Measurements from ENCODE around the gene EPB41L2.

The EPB41L2 gene

DNA sequence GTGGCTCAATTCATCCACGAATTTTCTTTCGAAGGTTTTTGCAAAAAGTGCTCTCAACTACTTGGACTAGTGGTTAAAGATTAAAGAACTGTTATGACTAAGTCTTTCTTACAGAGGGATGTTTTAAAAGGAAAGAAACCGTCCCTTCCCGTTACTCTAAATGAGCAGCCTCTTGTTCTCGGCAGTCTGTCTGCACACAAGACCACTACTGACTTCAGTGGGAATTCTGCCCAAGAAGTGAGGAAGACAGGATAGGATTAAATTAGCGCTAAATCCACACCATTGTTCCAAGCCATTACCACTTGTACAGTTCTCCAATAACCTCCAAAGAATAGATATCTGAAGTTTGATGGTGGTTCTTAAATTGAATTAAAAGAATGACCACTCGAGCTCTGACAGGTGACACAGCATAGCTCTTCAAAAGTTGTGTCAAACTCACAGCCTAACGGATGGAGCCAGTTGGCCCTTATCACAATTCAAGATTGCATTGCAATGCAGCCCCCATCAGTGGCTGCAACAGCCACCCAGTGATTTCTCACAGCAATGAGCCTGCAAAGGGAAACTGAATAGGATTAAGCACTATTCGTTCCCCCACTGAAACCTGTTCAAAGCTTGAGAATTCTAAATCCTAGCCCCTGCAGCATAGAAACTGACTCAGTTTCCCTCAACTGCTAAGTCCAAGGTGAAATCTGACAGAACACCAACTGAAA is 1.8 kb downstream of the EPB41L2 start:
- no peak for DNase-seq

DNA sequence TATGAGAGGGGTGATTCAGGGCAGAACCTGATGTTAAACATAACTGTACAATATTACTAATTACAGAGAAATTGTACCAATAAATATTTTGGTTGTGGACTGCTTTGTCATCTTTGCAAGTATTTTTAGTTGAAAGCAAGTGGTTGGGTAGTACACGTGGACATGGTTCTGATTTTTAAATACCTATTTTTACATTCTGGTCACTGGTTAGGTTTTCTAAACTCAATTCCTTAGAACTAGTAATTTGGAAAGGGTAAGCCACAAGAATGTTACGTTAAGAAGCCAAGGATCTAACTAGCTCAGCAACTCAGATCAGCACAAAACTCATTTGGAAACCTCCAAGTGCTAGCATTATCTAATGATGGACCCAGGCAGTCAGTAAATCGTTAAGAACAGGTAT is 2.7 kb downstream of the EPB41L2 start:
- DNase-seq = no peak

DNA sequence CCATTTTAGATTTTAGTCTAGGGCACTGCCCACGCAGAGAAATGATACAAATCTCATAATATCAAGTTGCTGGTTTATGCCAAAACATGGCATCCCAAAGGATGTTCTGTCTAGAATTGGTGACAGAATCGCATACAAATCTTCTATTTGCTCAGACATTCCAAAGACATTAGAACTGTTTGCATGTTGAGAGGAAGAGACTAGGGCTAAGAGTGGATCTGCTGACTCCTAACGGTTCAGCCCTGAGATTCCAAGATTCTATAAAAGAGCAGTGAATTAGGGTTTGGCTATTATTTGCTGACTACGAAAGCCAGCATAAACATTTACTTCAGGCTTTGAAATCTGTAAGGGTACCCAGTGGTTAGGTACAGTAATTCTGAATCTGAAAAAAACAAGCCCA is 3.6 kb downstream of the EPB41L2 start:
- DNase-seq = no peak

DNA sequence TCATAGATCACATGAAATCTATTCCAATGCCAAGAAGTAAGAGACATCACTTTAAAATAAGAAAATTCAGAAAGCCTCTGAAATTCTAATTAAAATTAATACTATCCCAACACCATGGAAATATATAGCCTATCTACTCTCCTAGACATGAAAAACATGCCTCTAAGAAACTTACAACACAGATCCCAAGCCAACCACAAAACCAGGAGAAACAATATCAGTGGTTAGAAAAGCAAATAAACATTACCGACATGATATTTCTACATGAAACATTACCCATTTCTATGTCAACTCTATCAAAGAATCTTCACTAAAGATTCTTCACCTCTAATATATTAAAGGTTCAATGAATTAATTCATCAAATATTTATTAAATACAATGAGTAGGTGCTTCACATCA is 4.8 kb downstream of the EPB41L2 start:
- no peak for DNase-seq

DNA sequence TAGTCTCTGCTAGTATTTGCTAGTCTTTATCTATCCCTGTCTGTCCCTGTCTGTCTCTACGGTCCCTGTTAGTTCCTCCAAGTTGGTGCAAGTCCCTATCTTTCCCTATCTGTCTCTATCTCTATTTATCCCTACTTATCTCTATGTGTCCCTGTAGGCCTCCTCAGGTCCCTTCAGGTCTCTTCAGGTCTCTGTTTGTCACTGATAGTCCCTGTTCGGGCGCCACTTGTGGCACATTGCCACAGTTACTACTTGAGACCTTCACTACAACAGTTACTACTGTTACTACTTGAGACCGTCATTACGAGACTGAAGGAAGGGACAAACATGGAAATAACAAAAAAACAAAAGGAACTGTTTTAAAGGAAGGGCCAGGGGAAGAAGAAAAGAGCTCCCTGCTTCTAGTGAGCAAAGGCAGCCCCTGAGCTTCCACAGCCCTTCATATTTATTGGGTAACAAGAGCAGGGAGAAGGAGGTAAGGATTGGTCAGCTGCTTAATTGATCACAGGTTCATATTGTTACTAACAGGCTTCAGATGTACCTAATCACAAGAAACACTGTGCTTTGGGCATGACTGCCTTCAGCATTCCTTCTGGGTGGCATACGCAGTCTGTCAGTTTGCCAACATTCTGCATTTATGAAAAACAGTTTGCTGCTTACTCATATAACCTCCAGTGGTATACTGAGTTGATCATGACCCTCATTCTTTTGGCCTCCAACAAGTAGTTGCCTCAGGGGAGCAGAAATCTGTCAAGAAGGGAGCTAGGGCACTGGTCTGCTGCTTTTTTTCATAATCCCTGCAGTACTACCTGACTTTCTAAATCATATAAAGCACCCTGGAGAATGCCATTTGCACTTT is 8.4 kb downstream of the EPB41L2 start:
- no peak for DNase-seq

DNA sequence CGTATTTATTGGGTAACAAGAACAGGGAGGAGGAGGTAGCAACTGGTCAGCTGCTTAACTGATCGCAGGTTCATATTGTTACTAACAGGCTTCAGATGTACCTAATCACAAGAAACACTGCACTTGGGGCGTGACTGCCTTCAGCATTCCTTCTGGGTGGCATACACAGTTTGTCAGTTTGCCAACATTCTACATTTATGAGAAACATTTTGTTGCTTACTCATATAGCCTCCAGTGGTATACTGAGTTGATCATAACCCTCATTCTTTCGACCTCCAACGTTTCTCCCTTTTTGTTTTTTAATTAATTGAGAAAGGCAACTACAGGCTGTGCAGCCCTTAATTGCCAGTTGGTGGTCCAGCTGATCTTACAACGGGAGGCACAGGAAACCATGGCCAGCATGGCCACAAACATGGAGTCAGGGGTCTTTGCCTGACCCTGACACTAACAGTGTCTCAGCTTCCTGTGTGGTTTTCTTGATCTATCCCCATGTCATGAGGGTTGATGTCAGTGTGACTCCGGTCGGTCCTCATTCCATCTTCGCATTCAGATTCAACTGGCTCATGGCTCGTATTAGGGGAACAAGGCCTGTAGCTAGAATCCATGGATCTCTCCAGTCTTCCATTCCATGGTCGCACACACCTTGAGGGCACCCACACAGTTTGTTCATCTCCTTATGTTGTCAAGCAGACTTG is 9.4 kb downstream of the EPB41L2 start:
- no peak for DNase-seq

DNA sequence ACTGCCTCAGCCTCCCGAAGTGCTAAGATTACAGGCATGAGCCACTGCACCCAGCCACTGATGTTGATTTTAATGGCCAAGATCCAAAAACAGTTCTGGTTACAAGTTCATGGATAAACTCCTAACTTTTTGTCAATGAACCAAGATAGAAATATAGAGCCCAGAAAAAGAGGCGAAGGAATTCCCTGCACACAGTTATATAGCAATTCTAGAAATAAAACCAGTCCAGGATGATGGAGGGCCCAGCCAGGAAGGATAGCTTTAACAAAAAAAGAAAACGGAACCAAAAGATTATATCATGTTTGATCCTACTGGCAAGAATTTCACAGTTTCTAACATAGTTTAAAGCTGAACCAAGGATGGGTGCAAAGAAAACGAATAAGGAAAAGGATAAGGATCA is 10.9 kb downstream of the EPB41L2 start:
- no peak for DNase-seq

DNA sequence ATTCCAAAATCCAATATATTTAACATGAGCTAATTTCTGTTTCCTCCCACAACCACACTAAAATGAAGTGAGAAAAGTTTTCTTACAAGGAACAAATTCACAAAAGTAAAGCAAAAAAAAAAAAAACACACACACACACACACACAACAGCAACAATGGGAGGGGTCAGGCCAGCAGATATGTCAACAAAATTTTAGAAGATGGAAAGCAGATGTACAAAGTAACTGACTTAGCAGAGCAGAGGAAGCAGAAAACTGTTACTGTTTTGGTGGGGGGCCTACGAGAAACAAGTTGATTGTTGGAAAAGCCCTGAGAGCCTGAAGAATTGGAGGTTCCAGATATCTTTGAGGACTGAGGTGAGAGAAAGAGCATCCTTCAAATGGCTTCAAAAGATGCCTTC is 11.7 kb downstream of the EPB41L2 start:
- DNase-seq = no peak

DNA sequence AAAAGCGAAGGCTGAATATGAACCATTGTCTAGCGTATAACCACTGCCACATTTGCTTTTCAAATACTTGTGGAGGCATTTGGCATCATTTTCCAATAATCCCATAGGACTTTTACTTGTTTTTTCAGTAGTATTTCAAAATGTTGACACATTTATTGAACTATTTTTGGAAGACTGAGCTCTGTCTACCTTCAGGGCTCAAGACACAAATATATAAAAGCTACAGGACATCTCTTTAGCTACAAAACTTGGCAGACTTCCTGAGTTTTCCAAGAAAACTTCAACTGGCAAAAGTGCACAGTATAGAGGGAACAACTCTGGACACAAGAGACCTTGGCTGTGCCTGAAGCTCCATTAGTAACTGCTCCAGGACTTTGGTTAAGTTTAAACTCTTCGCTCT is 13.4 kb downstream of the EPB41L2 start:
- no peak for DNase-seq

DNA sequence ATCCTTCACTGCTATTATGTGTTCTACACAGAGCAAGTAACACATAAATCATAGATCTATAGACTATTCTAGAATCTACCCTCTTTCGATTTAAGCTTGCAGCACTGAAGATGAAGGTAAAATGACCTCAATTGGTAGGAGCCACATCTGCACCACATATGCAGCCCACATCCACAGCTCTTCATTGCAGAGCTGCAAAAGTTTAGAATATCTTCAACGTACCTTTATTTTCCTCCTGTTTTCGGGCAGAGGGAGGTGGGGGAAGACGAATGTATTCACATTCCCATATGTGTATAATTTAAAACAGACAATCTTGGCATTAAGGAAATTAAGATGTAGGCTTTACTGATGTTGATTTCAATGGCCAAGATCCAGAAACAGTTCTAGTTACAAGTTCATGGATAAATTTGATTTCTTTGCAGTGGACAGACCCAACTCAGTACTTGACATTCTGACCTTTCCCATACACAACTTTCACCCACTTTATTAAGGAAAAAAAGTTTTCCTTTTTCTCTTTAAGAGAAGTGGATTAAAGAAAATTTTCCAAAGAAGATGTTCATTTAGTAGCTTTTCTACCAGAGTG is 14.0 kb downstream of the EPB41L2 start:
- no peak for DNase-seq

DNA sequence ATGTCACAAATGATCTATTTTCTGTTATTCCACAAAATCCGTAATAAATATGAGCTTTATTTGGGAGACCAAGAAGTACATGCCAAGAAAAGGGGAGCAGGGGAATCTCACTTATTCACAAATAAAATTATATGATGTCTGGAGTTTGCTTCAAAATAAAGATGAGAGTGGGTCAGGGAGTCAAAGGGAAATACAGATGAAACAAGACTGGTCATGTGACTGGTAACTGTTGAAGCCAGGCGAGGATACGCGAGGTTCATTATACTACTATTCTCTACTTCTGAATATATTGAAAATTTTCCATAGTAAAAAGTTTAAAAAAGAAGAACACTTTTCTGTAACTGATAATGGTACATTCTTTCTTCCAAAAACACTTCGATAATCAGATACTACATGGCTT is 14.6 kb downstream of the EPB41L2 start:
- DNase-seq = no peak

DNA sequence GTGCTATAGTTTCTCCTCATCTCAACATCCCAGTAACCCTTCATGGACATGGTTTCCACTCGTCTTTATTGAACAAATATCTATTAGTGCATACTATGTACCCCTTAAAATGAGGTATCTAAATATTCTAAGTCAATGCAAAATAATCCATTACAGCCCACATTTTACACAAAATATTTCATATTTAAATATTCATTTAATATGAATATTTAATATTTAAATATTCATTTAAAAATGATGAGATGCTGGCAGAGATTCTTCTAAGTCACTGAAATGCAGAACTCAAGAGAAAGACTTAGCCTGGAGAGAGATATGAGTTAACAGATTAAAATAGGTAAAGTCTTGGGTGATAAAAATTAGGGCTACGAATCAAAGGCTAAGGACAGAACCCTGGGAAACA is 17.9 kb downstream of the EPB41L2 start:
- DNase-seq = no peak

DNA sequence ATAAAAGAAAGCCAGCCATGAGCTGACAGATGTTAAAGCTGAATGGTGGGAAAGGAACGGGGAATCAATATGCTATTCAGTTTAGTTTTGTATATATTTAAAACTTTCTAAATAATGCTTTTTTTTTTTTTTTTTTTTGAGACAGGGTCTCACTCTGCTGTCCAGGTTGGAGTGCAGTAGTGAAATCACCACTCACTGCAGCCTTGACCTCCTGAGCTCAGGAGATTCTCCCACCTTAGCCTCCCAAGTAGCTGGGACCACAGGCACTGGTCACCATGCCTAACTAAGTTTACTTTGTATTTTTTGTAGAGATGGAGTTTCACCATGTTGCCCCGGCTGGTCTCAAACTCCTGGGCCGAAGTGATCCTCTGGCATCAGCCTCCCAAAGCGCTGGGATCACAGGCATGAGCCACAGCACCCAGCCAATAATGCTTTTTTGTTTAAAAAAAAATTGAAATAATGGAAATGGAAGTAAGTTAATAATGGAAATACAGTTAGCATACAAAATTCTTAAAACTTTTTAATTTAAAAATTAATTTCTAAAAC is 19.1 kb downstream of the EPB41L2 start:
- no peak for DNase-seq

DNA sequence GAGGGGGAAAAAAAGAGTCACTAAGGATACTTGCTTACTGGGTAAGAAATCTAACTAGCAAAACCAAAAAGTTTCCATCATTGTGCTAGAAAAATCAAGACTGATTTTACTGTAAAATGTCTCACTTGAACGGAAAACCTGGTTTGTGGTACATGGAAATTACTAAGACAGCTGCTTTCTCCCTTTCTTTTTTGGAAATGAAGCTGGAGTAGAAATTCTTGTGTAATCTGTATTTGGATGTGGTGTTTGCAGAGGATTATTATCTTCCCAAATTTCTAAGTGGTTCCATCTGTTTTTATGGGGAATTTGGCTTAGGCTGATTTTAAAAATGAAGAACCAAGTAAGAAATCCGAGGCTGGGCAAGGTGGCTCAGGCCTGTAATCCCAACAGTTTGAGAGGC is 20.4 kb downstream of the EPB41L2 start:
- no peak for DNase-seq

DNA sequence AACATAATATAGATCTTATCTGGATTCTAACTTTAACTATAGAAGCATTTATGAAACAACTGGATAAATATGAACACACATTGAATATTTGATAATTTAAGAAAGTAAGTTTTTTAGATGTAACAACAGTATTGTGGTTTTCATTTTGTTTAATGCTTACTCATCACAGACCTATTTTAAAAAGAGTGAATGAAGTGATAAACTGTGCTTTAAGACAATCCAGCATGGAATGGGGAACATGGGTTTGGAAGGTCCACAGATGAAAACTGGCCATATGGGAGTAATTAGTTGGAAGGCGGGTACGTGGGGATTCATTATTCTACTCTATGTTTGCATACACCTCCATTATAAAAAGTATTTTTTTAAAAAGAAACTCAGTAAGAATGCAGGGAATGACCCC is 21.2 kb downstream of the EPB41L2 start:
- no peak for DNase-seq

DNA sequence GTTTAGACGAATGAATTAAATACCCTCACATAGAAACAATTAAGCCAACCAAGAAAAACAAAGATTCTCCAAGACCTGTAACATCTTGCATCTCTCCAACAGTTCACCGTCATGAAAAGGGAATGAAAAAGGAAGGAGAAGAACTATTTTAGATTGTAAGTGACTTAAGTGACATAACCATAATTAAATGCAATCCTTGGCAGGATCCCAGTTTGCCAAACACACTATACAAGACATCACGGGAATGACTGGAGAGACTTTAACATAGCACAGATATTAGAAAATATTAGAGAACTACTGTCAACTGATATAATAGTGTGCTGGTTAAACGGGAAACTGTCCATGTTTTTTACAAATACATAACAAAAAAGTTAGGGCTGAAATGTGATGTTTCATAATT is 22.2 kb downstream of the EPB41L2 start:
- no peak for DNase-seq

DNA sequence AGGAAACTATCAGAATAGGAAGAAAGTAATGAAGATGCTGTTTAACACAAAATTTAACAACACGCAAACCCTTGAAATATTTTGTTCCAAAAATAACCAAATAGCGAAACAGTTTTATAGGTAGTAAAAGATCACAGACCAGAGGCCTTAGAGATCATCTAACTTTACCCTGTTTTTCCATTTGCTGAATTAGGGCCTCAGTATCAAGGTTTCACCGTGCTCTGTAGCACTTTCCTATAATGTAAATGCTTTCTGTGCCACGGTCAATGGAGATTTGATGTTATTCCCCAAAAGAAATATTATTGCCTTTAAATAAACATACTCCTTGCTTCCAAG is 23.7 kb downstream of the EPB41L2 start:
- no peak for DNase-seq

DNA sequence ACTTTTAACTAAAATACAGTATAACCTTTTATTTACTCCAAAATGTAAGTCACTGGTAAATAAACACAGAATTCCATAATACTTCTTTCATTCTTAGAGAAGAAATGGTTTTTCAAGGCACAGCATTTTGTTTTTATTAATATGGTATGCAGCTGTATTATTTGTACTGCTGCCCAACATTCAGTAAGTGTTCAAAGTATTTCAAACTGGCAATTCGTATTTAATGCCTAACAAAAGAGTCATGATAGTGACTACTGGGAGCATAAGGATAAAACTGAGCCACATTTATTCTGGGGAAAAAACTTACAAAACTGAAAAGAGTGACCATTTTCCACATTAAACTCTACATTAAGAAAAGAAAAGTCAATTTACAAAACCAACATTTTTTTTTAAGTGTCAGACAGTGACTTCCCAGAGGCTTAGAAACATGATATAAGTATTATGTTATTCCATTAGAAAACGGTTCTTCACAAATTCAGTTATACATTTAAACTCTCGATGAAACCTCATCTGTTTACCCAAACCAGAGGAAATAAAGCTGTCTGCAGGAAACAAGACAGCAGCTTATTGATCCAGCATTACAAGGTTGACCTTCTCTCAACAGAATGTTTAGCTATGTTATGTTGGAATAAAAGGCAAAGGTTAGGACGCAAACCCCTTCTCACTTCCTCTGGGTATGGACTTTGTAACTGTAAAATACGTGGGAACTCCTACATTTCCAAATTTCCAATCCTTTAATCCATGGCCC is 24.3 kb downstream of the EPB41L2 start:
- DNase-seq = no peak

DNA sequence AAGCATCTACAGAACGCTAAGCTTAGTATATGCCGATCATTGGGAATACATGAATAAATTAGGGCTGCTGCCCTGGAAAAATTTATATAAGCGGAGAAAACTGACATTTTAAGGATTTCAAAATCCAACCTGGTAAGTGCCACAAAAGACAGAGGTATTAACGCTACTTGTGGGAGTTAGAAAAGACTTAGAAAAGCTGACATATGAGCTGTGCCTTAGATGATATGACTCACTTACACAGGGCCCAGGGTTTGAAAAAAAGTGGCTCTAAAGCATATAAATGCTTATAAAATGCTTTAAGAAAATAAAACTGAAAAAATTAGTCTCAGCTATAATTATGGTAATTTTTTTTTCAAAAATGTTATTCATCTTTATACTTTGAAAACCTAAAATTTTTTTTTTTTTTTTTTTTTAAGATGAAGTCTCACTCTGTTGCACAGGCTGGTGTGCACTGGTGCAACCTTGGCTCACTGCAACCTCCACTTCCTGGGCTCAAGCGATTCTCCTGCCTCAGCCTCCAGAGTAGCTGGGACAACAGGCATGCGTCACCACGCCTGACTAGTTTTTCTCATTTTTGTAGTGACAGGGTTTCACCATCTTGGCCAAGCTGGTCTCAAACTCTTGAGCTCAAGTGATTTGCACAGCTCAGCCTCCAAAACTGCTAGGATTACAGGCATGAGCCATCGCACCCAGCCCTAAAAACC is 25.7 kb downstream of the EPB41L2 start:
- no peak for DNase-seq

DNA sequence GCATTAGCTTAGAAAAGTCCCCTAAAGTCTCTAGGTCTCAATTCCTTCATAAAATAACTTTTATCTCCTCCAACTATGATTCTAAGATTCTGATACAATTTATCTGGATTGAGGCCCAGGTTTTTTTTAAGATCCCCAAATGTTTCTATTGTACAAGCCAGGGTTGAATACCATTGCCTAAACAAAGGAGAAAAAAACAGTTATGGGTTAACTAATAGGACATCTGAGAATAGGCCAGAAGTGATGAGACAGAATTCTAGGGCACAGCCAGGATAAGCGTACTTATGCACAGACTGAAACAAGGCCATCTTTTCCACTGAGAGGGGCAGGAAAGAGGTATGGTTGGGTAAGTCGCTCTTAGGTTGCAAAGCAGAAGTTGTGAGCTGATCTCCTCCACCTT is 26.4 kb downstream of the EPB41L2 start:
- no peak for DNase-seq

DNA sequence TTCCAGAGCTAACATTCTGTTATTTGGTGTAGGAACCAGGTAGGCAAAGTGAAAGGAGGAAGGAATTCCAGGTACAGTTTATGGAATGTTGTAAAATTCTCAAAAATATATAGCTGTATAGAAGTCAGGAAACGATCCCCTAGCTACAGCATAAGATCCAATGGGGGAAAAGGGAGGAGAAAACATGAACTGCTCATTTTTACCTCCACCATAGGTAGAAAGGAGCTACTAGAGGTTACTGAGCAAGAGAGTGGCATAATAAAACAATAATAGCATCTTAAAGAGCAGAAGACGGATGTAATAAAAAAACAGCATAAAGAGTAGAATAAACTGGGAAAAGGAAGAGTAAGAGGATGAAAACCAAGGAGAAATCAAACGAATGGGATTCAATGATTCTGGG is 26.9 kb downstream of the EPB41L2 start:
- DNase-seq = no peak

DNA sequence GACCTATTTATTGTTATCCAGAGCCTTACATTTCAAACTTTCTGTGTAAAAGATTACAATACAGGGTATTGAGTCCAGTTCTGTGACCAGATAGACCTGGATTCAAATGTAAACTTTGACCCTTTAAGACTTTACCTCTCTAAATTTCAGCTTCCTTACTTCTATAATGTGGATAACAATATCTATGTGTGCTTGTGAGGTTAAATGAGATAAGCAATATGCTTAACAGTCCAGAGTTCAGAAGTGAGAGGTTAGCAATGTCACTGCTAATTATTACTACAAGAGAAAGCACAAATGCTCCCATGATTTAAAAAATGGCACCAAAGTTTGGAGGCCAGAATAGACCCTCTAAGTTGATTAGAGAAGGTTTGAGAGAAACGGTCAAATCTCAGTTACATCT is 27.5 kb downstream of the EPB41L2 start:
- DNase-seq = no peak

Measured in NCI-H2171 (cell line).